ENCODE data around the gene AATF.

- TF ChIP-seq POLR2A (IDR thresholded peaks at IDR 0.05) (no peak), CTCF (IDR thresholded peaks at IDR 0.05 in 8 of 11, conservative IDR thresholded peaks at IDR 0.05 in 3 of 11) (no peak), POLR2AphosphoS5 (IDR thresholded peaks at IDR 0.05) (no peak)
Observed at GRCh38 chr17:37064206-37064605, 115.5 kb downstream of the AATF start.
